Stimulated activated CD8-positive, alpha-beta memory T cell treated with anti-CD3 and anti-CD28 coated beads, Interleukin-4, amount 100 ng/mL, for 1 hour (primary cell): Measurements from ENCODE around the gene DEUP1.

Experiments
- DNase-seq, 2 donors: peaks; one replicate each; pipeline ENCODE4 v3.0.0-alpha.2; 2020; ENCODE audit warnings: low read depth in 2 of 2, low spot score in 1 of 2

DEUP1 gene

GRCh38 chr11:93477684-93478234 is 147.2 kb downstream of the DEUP1 start:
- DNase-seq, result no peak

- no peak for DNase-seq
Measured at GRCh38 chr11:93478841-93479240, 148.3 kb downstream of the DEUP1 start.

GRCh38 chr11:93480256-93480655 is 149.7 kb downstream of the DEUP1 start:
- no peak for DNase-seq

- no peak for DNase-seq
Measured at GRCh38 chr11:93480756-93481155, 150.2 kb downstream of the DEUP1 start.

- no peak for DNase-seq
Measured at GRCh38 chr11:93481279-93481678, 150.7 kb downstream of the DEUP1 start.

- no peak for DNase-seq
Measured at GRCh38 chr11:93481696-93482095, 151.2 kb downstream of the DEUP1 start.

GRCh38 chr11:93482556-93482955 is 152.0 kb downstream of the DEUP1 start:
- DNase-seq, result no peak

- no peak for DNase-seq
Measured at GRCh38 chr11:93484716-93485115, 154.2 kb downstream of the DEUP1 start.

- DNase-seq, result no peak
Measured at GRCh38 chr11:93485983-93486382, 155.4 kb downstream of the DEUP1 start.

GRCh38 chr11:93487032-93487483 is 156.5 kb downstream of the DEUP1 start:
- DNase-seq, result no peak
